GM12878 (cell line): ENCODE data around the gene CGN.

Experiments
- HDAC2 ChIP-seq: fragments of 200-600 bp; sonication (generic); IDR thresholded peaks from 2 replicates; pipeline ENCODE4 v1.6.1; 2017
- NFIC ChIP-seq: IDR thresholded peaks from 2 replicates; pipeline ENCODE4 v1.6.1; 2012; ENCODE audit warnings: low read depth, mild to moderate bottlenecking, inconsistent platforms, low read length, moderate library complexity
- SMC3 ChIP-seq: IDR thresholded peaks from 2 replicates; pipeline ENCODE4 v1.6.1; 2011; ENCODE audit warnings: low read length, improper control_type of control experiment, borderline replicate concordance
- TAF1 ChIP-seq: IDR thresholded peaks from 2 replicates; pipeline ENCODE4 v1.6.1; 2011; ENCODE audit warnings: mild to moderate bottlenecking, low read depth, low read length, borderline replicate concordance
- ZZZ3 ChIP-seq: IDR thresholded peaks from 2 replicates; pipeline ENCODE4 v1.6.1; 2011; ENCODE audit warnings: low read depth; ENCODE audit not compliant: control insufficient read depth, insufficient read length

- TF ChIP-seq ZZZ3 (no peak), TAF1 (no peak), SMC3 (no peak), HDAC2 (no peak), NFIC (no peak)
These were observed 15.7 kb downstream of the CGN start for GRCh38 chr1:151526735-151527525.
